Ishikawa (cell line): ENCODE data around the gene TPRG1L.

Source experiments
- CEBPB ChIP-seq: IDR thresholded peaks from 2 replicates; pipeline ENCODE4 v1.6.1; 2012
- CREB1 ChIP-seq: IDR thresholded peaks from 2 replicates; pipeline ENCODE4 v1.6.1; 2012; ENCODE audit warnings: low read depth
- EGR1 ChIP-seq: IDR thresholded peaks from 2 replicates; pipeline ENCODE4 v1.6.1; 2012
- EP300 ChIP-seq: IDR thresholded peaks from 2 replicates; pipeline ENCODE4 v1.6.1; 2012; ENCODE audit warnings: borderline replicate concordance
- FOXM1 ChIP-seq: IDR thresholded peaks from 2 replicates; pipeline ENCODE4 v1.6.1; 2012; ENCODE audit warnings: low read depth, borderline replicate concordance
- NFIC ChIP-seq: IDR thresholded peaks from 2 replicates; pipeline ENCODE4 v1.6.1; 2012
- RAD21 ChIP-seq: IDR thresholded peaks from 2 replicates; pipeline ENCODE4 v1.6.1; 2012; ENCODE audit warnings: low read depth
- REST ChIP-seq: IDR thresholded peaks from 2 replicates; pipeline ENCODE4 v1.6.1; 2012; ENCODE audit warnings: low read depth, mild to moderate bottlenecking
- TAF1 ChIP-seq: IDR thresholded peaks from 2 replicates; pipeline ENCODE4 v1.6.1; 2012; ENCODE audit warnings: low read depth, mild to moderate bottlenecking
- TCF12 ChIP-seq: IDR thresholded peaks from 2 replicates; pipeline ENCODE4 v1.6.1; 2012; ENCODE audit warnings: low read depth
- TEAD4 ChIP-seq: IDR thresholded peaks from 2 replicates; pipeline ENCODE4 v1.6.1; 2012
- YY1 ChIP-seq: IDR thresholded peaks from 2 replicates; pipeline ENCODE4 v1.6.1; 2012; ENCODE audit warnings: low read depth
- ZBTB7A ChIP-seq: IDR thresholded peaks from 2 replicates; pipeline ENCODE4 v1.6.1; 2012; ENCODE audit warnings: low read depth
- TF ChIP-seq, protein P1 (sequence below): IDR thresholded peaks from 2 replicates; pipeline ENCODE4 v1.6.1; 2012
- TF ChIP-seq, protein P2 (sequence below): IDR thresholded peaks from 2 replicates; pipeline ENCODE4 v1.6.1; 2012

The TPRG1L gene

GRCh38 chr1:3625151-3625907, 514 bp downstream of the TPRG1L start:
- 0 out of 2 replicates have a peak, but pooled peaks have one; percentile 46 for TF ChIP-seq ZBTB7A
- TF ChIP-seq, protein P1, sequence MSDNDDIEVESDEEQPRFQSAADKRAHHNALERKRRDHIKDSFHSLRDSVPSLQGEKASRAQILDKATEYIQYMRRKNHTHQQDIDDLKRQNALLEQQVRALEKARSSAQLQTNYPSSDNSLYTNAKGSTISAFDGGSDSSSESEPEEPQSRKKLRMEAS, result peak; percentile 27; the same call in 1 of the 2 replicates
- no peak for TF ChIP-seq RAD21

DNA sequence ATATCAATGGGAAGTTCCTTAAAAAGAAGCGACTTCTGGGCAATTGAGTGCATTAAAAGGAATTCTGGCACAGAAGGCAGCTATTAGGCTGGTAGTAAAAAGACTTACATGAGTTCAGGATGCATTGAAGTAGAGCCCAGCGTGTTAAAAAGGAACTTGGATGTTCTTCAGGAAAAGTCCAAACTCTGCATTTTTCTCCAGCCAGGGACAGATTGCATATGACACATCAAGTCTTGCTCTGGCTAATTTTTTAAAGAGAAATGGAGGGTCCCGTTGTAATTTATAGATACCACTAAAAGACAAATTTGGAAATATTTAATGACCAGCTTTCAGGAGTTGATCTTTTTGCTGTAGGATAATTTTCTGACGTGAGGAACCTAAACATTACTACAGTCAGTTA, 1.2 kb downstream of the TPRG1L start:
- TF ChIP-seq TAF1, result no peak
- no peak for TF ChIP-seq TCF12
- no peak for TF ChIP-seq EGR1
- TF ChIP-seq RAD21, result no peak
- no peak for TF ChIP-seq ZBTB7A
- TF ChIP-seq, protein P2, sequence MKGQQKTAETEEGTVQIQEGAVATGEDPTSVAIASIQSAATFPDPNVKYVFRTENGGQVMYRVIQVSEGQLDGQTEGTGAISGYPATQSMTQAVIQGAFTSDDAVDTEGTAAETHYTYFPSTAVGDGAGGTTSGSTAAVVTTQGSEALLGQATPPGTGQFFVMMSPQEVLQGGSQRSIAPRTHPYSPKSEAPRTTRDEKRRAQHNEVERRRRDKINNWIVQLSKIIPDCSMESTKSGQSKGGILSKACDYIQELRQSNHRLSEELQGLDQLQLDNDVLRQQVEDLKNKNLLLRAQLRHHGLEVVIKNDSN, result no peak
- TF ChIP-seq, protein P1, result no peak
- TF ChIP-seq CEBPB, result no peak
- TF ChIP-seq REST, result no peak
- no peak for TF ChIP-seq TEAD4
- no peak for TF ChIP-seq FOXM1
- no peak for TF ChIP-seq CREB1
- TF ChIP-seq EP300, result no peak

DNA sequence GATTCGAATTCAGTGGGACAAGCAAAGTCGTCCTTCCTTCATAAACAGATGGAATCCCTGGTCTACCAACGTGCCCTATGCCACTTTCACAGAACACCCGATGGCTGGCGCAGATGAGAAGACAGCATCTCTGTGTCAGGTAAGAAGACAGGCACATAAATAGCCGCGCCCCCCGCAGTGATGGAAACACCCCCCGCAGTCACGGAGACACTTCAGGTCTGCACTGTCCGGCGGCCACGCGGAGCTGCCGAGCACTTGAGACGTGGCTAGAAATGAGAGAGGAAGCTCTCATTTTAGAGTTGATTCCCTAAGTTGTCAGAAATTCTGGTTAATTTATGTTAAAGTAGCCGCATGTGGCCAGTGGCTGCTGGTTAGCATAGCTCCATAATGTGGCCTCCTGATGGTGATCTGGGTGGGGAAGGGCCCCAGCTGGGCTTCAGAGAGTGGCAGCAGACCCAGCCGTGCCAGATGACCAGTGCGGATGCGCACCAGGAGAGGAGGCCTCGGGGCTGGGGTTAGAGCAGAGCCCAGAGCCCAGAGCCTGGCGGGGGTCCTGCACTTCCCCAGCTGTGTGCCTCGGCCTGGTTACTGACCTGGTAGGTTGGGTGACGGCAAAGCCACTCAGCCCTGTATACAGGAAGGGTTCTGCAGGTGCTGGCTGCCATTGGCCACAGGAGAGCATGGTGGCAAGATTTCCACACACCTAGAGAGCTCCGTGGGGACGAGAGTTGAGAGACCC, 2.9 kb downstream of the TPRG1L start:
- TF ChIP-seq NFIC, result no peak
- no peak for TF ChIP-seq REST
- no peak for TF ChIP-seq FOXM1
- TF ChIP-seq, protein P1, result no peak
- TF ChIP-seq CEBPB, result no peak

DNA sequence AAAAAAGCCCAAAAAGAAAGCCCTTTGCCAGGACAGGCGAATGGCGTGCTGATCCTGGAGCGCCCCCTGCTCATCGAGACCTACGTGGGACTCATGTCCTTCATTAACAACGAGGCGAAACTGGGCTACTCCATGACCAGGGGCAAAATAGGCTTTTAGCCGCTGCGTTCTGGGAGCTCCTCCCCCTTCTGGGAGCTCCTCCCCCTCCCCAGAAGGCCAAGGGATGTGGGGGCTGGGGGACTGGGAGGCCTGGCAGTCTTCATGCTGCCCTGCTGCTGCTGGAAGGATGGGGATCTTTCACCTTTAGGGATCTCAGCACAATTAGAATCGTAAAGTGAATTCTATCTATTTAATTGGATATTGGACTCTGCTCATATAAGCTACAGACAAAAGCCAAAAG, 3.6 kb downstream of the TPRG1L start:
- TF ChIP-seq CEBPB (no peak), NFIC (no peak), EP300 (no peak), REST (no peak)

DNA sequence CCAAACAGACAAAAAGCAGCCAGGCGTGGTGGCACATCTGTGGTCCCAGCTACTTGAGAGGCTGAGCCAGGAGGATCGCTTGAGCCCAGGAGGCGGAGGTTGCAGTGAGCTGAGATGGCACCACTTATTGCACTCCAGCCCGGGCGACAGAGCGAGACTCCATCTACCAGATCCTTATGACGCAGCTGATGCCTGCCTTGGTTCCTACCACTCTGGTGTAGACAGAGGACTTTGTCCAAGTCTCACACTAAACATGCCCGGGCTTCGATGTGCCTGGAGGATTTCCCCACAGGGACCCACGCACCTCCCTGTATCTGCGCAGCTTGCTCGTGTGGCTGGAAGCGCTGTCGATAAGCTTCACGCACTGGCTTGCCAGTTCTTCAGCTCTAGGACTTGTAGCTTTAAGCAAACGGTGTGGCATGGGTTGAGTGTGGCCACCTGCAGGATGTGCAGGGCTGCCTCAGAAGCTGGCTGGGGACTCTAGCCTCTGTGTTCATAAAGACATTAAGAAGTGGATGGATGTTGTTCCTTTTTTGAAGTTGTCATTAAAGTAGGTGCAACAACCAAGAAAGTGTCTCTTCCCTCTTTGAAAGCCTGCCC, 4.8 kb downstream of the TPRG1L start:
- TF ChIP-seq YY1, result no peak
- no peak for TF ChIP-seq ZBTB7A
- no peak for TF ChIP-seq REST
- TF ChIP-seq CREB1, result no peak
- TF ChIP-seq CEBPB, result no peak
- no peak for TF ChIP-seq TEAD4
